ENCODE data around the gene SF3A2. TPM values are rescaled to one million over a fixed set of nuclear protein-coding genes. Genes with fewer than 3 reads are reported as not detected.

The SF3A2 gene
- total RNA-seq, 2 experiments from 2014 or later = 133 to 142 TPM

- ChIA-PET CTCF (interaction anchor here (0.6 to 2.5 kb wide), 6 partner anchors 8 to 370 kb away, joined by 3 to 21 read pairs (median 4); no protein-coding TSS in a partner anchor), POLR2A (interaction anchor here (0.7 to 4.9 kb wide), 5 partner anchors 8 to 102 kb away, joined by 3 to 24 read pairs (median 5); no protein-coding TSS in a partner anchor)
Measured at GRCh38 chr19:2260341-2260805, 23.7 kb downstream of the SF3A2 start.

GRCh38 chr19:2261438-2262172 is 25.0 kb downstream of the SF3A2 start:
- POLR2A ChIA-PET = interaction anchor here (1.0 to 4.9 kb wide), 2 partner anchors 9 kb away, joined by 3 to 24 read pairs; no protein-coding TSS in a partner anchor

GRCh38 chr19:2266183-2266993 is 29.8 kb downstream of the SF3A2 start:
- POLR2A ChIA-PET = no interaction called here
- CTCF ChIA-PET = interaction anchor here (0.7 to 1.5 kb wide), 2 partner anchors 47 to 110 kb away, joined by 4 read pairs; no protein-coding TSS in a partner anchor

More at GRCh38 chr19:2261438-2262172, 25.0 kb downstream of the SF3A2 start:
- CTCF ChIA-PET = interaction anchor here (0.7 to 2.5 kb wide), 10 partner anchors 9 to 325 kb away, joined by 3 to 21 read pairs (median 5); no protein-coding TSS in a partner anchor

GRCh38 chr19:2268480-2268830 is 31.8 kb downstream of the SF3A2 start:
- ChIA-PET CTCF (no interaction called here), POLR2A (no interaction called here)

GRCh38 chr19:2268861-2269243 is 32.2 kb downstream of the SF3A2 start:
- ChIA-PET POLR2A (no interaction called here), CTCF (no interaction called here)

GRCh38 chr19:2269244-2270156 is 32.9 kb downstream of the SF3A2 start:
- ChIA-PET CTCF (interaction anchor here (1.2 to 5.5 kb wide), 4 partner anchors 8 to 32 kb away, joined by 3 to 33 read pairs (median 6); partner anchors contain the start of genes PLEKHJ1 and SF3A2), POLR2A (interaction anchor here (1.1 to 2.7 kb wide), 5 partner anchors 10 to 118 kb away, joined by 3 to 24 read pairs (median 12); no protein-coding TSS in a partner anchor)

- CTCF ChIA-PET = interaction anchor here (1.2 to 5.5 kb wide), 4 partner anchors 8 to 33 kb away, joined by 3 to 33 read pairs (median 6); partner anchors contain the start of genes PLEKHJ1 and SF3A2
- POLR2A ChIA-PET = interaction anchor here (1.1 to 2.7 kb wide), 5 partner anchors 10 to 118 kb away, joined by 3 to 24 read pairs (median 12); no protein-coding TSS in a partner anchor
Measured at GRCh38 chr19:2270157-2270422, 33.5 kb downstream of the SF3A2 start.

- CTCF ChIA-PET = interaction anchor here (1.2 to 5.5 kb wide), 5 partner anchors 9 to 33 kb away, joined by 3 to 33 read pairs (median 5); partner anchors contain the start of genes PLEKHJ1 and SF3A2
- POLR2A ChIA-PET = interaction anchor here (0.5 to 2.7 kb wide), 6 partner anchors 11 to 391 kb away, joined by 3 to 24 read pairs (median 10); no protein-coding TSS in a partner anchor
Measured at GRCh38 chr19:2270423-2271233, 34.0 kb downstream of the SF3A2 start.

GRCh38 chr19:2271234-2272103 is 34.8 kb downstream of the SF3A2 start:
- POLR2A ChIA-PET = interaction anchor here (0.5 to 2.7 kb wide), 6 partner anchors 12 to 390 kb away, joined by 3 to 24 read pairs (median 5); partner anchors contain the start of gene AMH

GRCh38 chr19:2273356-2274184 is 36.9 kb downstream of the SF3A2 start:
- ChIA-PET POLR2A (interaction anchor here (0.6 to 1.5 kb wide), 4 partner anchors 15 to 114 kb away, joined by 3 to 6 read pairs (median 4); no protein-coding TSS in a partner anchor), CTCF (interaction anchor here (1.0 to 5.5 kb wide), 11 partner anchors 9 to 117 kb away, joined by 3 to 33 read pairs (median 6); partner anchors contain the start of genes PLEKHJ1 and SF3A2)

More at GRCh38 chr19:2271234-2272103, 34.8 kb downstream of the SF3A2 start:
- CTCF ChIA-PET = interaction anchor here (0.7 to 5.5 kb wide), 6 partner anchors 12 to 89 kb away, joined by 3 to 33 read pairs (median 4); partner anchors contain the start of genes PLEKHJ1 and SF3A2

- POLR2A ChIA-PET = interaction anchor here (0.7 to 1.3 kb wide), 6 partner anchors 15 to 1247 kb away, joined by 3 to 14 read pairs (median 4); no protein-coding TSS in a partner anchor
- CTCF ChIA-PET = interaction anchor here (1.0 to 5.5 kb wide), 11 partner anchors 10 to 118 kb away, joined by 3 to 33 read pairs (median 6); partner anchors contain the start of genes PLEKHJ1 and SF3A2
Measured at GRCh38 chr19:2274185-2274711, 37.6 kb downstream of the SF3A2 start.

GRCh38 chr19:2274931-2275535 is 38.4 kb downstream of the SF3A2 start:
- CTCF ChIA-PET = interaction anchor here (0.5 to 5.5 kb wide), 9 partner anchors 11 to 109 kb away, joined by 3 to 33 read pairs (median 8); partner anchors contain the start of genes PLEKHJ1 and SF3A2

GRCh38 chr19:2275588-2276428 is 39.2 kb downstream of the SF3A2 start:
- POLR2A ChIA-PET = interaction anchor here (1.3 kb wide), 1 partner anchor 51 kb away, joined by 4 read pairs; no protein-coding TSS in a partner anchor

More at GRCh38 chr19:2274931-2275535, 38.4 kb downstream of the SF3A2 start:
- POLR2A ChIA-PET = interaction anchor here (0.7 to 1.3 kb wide), 4 partner anchors 23 to 1248 kb away, joined by 3 to 14 read pairs (median 4); no protein-coding TSS in a partner anchor

More at GRCh38 chr19:2275588-2276428, 39.2 kb downstream of the SF3A2 start:
- CTCF ChIA-PET = interaction anchor here (0.5 kb wide), 1 partner anchor 16 kb away, joined by 5 read pairs; no protein-coding TSS in a partner anchor

Data from activated CD8-positive, alpha-beta memory T cell treated with anti-CD3 and anti-CD28 coated beads for 36 hours (primary cell).